ENCODE data around the gene FNIP1.

DNA sequence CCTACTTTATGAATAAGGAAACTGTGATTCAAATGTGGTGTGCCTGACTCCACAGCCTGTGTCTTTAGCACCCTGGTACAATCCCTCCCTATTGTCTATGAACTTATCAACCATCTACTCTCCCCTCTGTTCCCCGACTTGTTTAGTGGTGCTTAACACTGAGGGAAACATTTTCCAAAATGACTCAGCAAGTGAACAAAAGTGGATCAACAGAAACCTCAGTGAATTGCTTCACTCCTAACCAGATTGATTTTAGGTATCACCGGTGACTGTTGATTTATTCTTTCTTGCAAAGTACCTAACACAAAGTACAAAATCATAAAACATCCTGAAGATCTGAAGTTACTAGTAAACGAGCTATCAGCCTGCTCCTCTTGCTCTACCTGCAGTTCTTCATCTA, 119.7 kb downstream of the FNIP1 start:
- TF ChIP-seq RAD21 (CRISPR knock-in tag; conservative IDR thresholded peaks at IDR 0.05 in 1 of 2, IDR thresholded peaks at IDR 0.05 in 1 of 2) (no peak), ZC3H4 (CRISPR knock-in tag; IDR thresholded peaks at IDR 0.05; ENCODE audit: borderline replicate concordance) (no peak), RB1 (IDR thresholded peaks at IDR 0.05; ENCODE audit: low read depth) (no peak), ZNF444 (CRISPR knock-in tag; IDR thresholded peaks at IDR 0.05) (no peak), MAZ (CRISPR knock-in tag; conservative IDR thresholded peaks at IDR 0.05 in 1 of 2, IDR thresholded peaks at IDR 0.05 in 1 of 2) (no peak), MLLT1 (IDR thresholded peaks at IDR 0.05) (no peak), PCBP1 (IDR thresholded peaks at IDR 0.05; ENCODE audit: low read depth, low read length, poor library complexity, severe bottlenecking) (no peak), SIX5 (IDR thresholded peaks at IDR 0.05; ENCODE audit: borderline replicate concordance in 1 of 2, insufficient read depth in 1 of 2, low read depth in 1 of 2, low read length in 2 of 2) (no peak), FOSL1 (tag; conservative IDR thresholded peaks at IDR 0.05) (no peak)
- TF ChIP-seq, protein P1, sequence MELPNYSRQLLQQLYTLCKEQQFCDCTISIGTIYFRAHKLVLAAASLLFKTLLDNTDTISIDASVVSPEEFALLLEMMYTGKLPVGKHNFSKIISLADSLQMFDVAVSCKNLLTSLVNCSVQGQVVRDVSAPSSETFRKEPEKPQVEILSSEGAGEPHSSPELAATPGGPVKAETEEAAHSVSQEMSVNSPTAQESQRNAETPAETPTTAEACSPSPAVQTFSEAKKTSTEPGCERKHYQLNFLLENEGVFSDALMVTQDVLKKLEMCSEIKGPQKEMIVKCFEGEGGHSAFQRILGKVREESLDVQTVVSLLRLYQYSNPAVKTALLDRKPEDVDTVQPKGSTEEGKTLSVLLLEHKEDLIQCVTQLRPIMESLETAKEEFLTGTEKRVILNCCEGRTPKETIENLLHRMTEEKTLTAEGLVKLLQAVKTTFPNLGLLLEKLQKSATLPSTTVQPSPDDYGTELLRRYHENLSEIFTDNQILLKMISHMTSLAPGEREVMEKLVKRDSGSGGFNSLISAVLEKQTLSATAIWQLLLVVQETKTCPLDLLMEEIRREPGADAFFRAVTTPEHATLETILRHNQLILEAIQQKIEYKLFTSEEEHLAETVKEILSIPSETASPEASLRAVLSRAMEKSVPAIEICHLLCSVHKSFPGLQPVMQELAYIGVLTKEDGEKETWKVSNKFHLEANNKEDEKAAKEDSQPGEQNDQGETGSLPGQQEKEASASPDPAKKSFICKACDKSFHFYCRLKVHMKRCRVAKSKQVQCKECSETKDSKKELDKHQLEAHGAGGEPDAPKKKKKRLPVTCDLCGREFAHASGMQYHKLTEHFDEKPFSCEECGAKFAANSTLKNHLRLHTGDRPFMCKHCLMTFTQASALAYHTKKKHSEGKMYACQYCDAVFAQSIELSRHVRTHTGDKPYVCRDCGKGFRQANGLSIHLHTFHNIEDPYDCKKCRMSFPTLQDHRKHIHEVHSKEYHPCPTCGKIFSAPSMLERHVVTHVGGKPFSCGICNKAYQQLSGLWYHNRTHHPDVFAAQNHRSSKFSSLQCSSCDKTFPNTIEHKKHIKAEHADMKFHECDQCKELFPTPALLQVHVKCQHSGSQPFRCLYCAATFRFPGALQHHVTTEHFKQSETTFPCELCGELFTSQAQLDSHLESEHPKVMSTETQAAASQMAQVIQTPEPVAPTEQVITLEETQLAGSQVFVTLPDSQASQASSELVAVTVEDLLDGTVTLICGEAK (IDR thresholded peaks at IDR 0.05), result no peak
- TF ChIP-seq, protein P1 (CRISPR knock-in tag; IDR thresholded peaks at IDR 0.05), result no peak

Data from K562 (cell line).